ENCODE results near the gene FGD2. TPM values are rescaled to one million over a fixed set of nuclear protein-coding genes. Genes with fewer than 3 reads are reported as not detected.

Gene FGD2
- total RNA-seq, 1 donor from 2014 or later: 435 TPM

DNA sequence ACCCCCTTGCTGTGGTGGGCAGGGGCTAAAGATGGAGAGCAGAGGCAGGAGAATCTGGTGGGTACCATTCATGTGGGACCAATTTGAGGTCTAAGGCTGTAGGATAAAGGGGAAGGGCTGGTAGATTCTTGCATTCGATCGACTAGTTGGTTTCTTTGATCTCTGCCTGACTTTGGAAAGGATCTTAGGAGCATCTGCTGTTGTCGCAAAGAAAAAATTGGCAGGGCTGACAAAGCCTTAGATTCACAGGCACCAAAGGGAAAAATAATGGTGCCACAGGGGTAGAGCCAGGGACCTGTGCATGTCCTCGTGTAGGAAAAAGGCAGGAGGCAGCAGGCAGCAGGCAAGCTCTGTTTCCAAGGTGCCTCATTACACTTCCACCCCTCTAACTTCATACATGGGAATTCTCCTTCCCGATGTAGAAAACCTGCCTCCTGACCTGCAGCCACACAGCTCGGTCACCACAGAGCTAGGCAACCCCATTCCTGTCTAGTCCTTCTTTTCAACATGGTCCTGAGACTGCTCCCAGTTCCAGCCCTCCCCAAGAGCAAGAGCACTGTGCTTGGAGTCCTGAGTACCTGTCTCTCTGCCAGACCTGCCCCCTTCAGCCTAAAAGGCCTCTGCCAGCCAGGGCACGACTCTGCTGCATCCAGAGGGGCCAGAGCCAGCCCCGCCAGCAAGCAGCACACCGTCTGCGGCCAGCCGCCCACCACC is 71.9 kb downstream of the FGD2 start:
- Mint-ChIP-seq H3K36me3 (ENCODE audit: low read depth) (no peaks in the 10 kb centered on the region), H3K27ac (no peak overlapping the region), H3K4me1 (peaks cover 4% of the 10 kb centered on the region), H3K9me3 (no peaks in the 10 kb centered on the region), H3K27me3 (no peaks in the 10 kb centered on the region), H3K4me3 (no peak overlapping the region)
- intact Hi-C loops (cut with micrococcal nuclease): no loop called here
- no peak for DNase-seq
- POLR2A ChIA-PET: interaction anchor here (0.6 kb wide), 1 partner anchor 39 kb away, joined by 5 read pairs; no protein-coding TSS in a partner anchor
- TF ChIP-seq, protein P1, sequence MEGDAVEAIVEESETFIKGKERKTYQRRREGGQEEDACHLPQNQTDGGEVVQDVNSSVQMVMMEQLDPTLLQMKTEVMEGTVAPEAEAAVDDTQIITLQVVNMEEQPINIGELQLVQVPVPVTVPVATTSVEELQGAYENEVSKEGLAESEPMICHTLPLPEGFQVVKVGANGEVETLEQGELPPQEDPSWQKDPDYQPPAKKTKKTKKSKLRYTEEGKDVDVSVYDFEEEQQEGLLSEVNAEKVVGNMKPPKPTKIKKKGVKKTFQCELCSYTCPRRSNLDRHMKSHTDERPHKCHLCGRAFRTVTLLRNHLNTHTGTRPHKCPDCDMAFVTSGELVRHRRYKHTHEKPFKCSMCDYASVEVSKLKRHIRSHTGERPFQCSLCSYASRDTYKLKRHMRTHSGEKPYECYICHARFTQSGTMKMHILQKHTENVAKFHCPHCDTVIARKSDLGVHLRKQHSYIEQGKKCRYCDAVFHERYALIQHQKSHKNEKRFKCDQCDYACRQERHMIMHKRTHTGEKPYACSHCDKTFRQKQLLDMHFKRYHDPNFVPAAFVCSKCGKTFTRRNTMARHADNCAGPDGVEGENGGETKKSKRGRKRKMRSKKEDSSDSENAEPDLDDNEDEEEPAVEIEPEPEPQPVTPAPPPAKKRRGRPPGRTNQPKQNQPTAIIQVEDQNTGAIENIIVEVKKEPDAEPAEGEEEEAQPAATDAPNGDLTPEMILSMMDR (IDR thresholded peaks at IDR 0.05): no peak
- no peak for ATAC-seq (ENCODE audit: low read depth)
- CTCF ChIA-PET: no interaction called here

DNA sequence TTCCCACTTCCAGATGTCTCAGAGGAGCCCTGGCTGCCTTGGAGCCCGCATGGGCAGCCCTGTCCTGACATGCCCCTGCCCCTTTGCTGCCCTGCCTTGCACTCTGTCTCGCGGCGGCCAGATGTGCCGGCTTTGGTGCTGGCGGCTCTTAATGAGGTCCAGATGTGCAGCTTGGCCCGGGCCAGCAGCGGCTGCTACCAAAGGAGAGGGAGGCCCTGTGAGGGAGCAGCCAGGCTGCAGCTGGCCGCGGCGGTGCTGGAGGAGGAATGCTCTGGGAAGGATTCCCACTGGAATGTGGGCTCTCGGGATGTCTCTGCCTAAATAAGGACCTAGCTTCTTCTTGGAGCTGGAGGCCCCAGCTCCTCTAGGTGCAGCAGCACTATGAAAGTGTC is 72.4 kb downstream of the FGD2 start:
- Mint-ChIP-seq H3K36me3 (ENCODE audit: low read depth) (no peaks in the 10 kb centered on the region), H3K4me1 (no peaks in the 10 kb centered on the region), H3K9me3 (no peaks in the 10 kb centered on the region), H3K27ac (no peak overlapping the region), H3K4me3 (no peak overlapping the region), H3K27me3 (no peaks in the 10 kb centered on the region)
- intact Hi-C loops (cut with micrococcal nuclease): no loop called here
- TF ChIP-seq, protein P1 (IDR thresholded peaks at IDR 0.05): no peak
- CTCF ChIA-PET: no interaction called here
- ATAC-seq (ENCODE audit: low read depth) (no peak), DNase-seq (no peak)
- POLR2A ChIA-PET: no interaction called here

Other genes with a start within 250 kb of the FGD2 start
- gene CPNE5, start 166.2 kb upstream of the FGD2 start, total RNA-seq: 57.8 and 59.1 TPM in 2 replicates
- gene PPIL1, start 130.9 kb upstream of the FGD2 start, total RNA-seq: 23.4 and 27.0 TPM in 2 replicates
- 29.7 and 30.3 TPM in 2 replicates for gene C6orf89, start 119.7 kb upstream of the FGD2 start, total RNA-seq
- gene PI16, start 50.9 kb upstream of the FGD2 start, total RNA-seq: 0.10 and 0.78 TPM in 2 replicates
- gene MTCH1, start 19.5 kb upstream of the FGD2 start, total RNA-seq: 128 and 133 TPM in 2 replicates
- 272 and 283 TPM in 2 replicates for gene PIM1, start 164.5 kb downstream of the FGD2 start, total RNA-seq